ENCODE measurements around the gene FYB2. TPM values are rescaled to one million over a fixed set of nuclear protein-coding genes. Genes with fewer than 3 reads are reported as not detected.
A peak's percentile ranks its signal among the peaks of the same experiment; 100 is the strongest.

FYB2 gene
- total RNA-seq, 1 experiment from 2014 or later, result not detected

- Histone ChIP-seq H2AFZ (ENCODE audit: low read length) (peak overlapping the region; percentile 34; the same call in 1 of the 2 replicates), H3K9me2 (replicated peaks; ENCODE audit: low read length) (no peaks in the 10 kb centered on the region), H3K4me2 (ENCODE audit: low read length) (no peak overlapping the region)
Observed at GRCh38 chr1:56788102-56788501, 31.1 kb downstream of the FYB2 start.

GRCh38 chr1:56787330-56787729 lies 31.9 kb downstream of the FYB2 start:
- H3K27me3 ChIP-seq (ENCODE audit: low read length), result peaks cover 24% of the 10 kb centered on the region
- CTCF ChIA-PET, result no interaction called here
- H3K36me3 ChIP-seq (ENCODE audit: low read depth, low read length), result no peaks in the 10 kb centered on the region
- H3K27ac ChIP-seq (ENCODE audit: low read length), result no peak overlapping the region
- DNase-seq (no peak), ATAC-seq (no peak)
- intact Hi-C loops (cut with micrococcal nuclease), result no loop called here
- H3K79me2 ChIP-seq (ENCODE audit: low read length), result no peaks in the 10 kb centered on the region
- no peaks in the 10 kb centered on the region for H3K4me1 ChIP-seq (ENCODE audit: insufficient read depth, low read length)
- H3F3A ChIP-seq (ENCODE audit: low read length, unreplicated experiment), result no peaks in the 10 kb centered on the region
- H3K9me2 ChIP-seq (replicated peaks; ENCODE audit: low read length), result no peaks in the 10 kb centered on the region
- POLR2A ChIA-PET (ENCODE audit: unreplicated experiment), result no interaction called here
- no peak for TF ChIP-seq EZH2phosphoT487 (IDR thresholded peaks at IDR 0.05; ENCODE audit: borderline replicate concordance, low read length)
- TF ChIP-seq CTCF (conservative IDR thresholded peaks at IDR 0.05; ENCODE audit: low read depth, low read length), result no peak
- no peak for TF ChIP-seq EZH2 (IDR thresholded peaks at IDR 0.05; ENCODE audit: low read length, unreplicated experiment)
- H2AFZ ChIP-seq (ENCODE audit: low read length), result no peak overlapping the region
- no peak overlapping the region for H3K4me2 ChIP-seq (ENCODE audit: low read length)
- no peaks in the 10 kb centered on the region for H4K20me1 ChIP-seq (ENCODE audit: low read length)
- H3K9me3 ChIP-seq (ENCODE audit: low read length), result no peaks in the 10 kb centered on the region
- H3K9ac ChIP-seq (ENCODE audit: low read length), result no peak overlapping the region
- H3K4me3 ChIP-seq (ENCODE audit: low read length), result no peak overlapping the region
- no TSS peak for BruUV-seq (replicated peaks)

More at GRCh38 chr1:56788102-56788501, 31.1 kb downstream of the FYB2 start:
- no TSS peak for BruUV-seq (replicated peaks)
- Histone ChIP-seq H3K27me3 (ENCODE audit: low read length) (peaks cover 24% of the 10 kb centered on the region), H3K4me3 (ENCODE audit: low read length) (no peak overlapping the region), H3K27ac (ENCODE audit: low read length) (no peak overlapping the region), H3K36me3 (ENCODE audit: low read depth, low read length) (no peaks in the 10 kb centered on the region), H3K9me3 (ENCODE audit: low read length) (no peaks in the 10 kb centered on the region), H3F3A (ENCODE audit: low read length, unreplicated experiment) (no peaks in the 10 kb centered on the region), H3K4me1 (ENCODE audit: insufficient read depth, low read length) (no peaks in the 10 kb centered on the region), H3K79me2 (ENCODE audit: low read length) (no peaks in the 10 kb centered on the region), H4K20me1 (ENCODE audit: low read length) (no peaks in the 10 kb centered on the region), H3K9ac (ENCODE audit: low read length) (no peak overlapping the region)
- ATAC-seq (no peak), DNase-seq (no peak)
- CTCF ChIA-PET, result no interaction called here
- no peak for TF ChIP-seq CTCF (conservative IDR thresholded peaks at IDR 0.05; ENCODE audit: low read depth, low read length)
- intact Hi-C loops (cut with micrococcal nuclease), result no loop called here
- POLR2A ChIA-PET (ENCODE audit: unreplicated experiment), result no interaction called here

- no peak overlapping the region for H3K4me2 ChIP-seq (ENCODE audit: low read length)
- no peaks in the 10 kb centered on the region for H4K20me1 ChIP-seq (ENCODE audit: low read length)
- H2AFZ ChIP-seq (ENCODE audit: low read length), result no peak overlapping the region
- DNase-seq (no peak), ATAC-seq (no peak)
- no peaks in the 10 kb centered on the region for H3K4me1 ChIP-seq (ENCODE audit: insufficient read depth, low read length)
- ChIA-PET POLR2A (ENCODE audit: unreplicated experiment) (no interaction called here), CTCF (no interaction called here)
- intact Hi-C loops (cut with micrococcal nuclease), result no loop called here
- H3K9me3 ChIP-seq (ENCODE audit: low read length), result no peaks in the 10 kb centered on the region
- BruUV-seq (replicated peaks), result no TSS peak
- no peaks in the 10 kb centered on the region for H3K36me3 ChIP-seq (ENCODE audit: low read depth, low read length)
- H3K27me3 ChIP-seq (ENCODE audit: low read length), result peaks cover 24% of the 10 kb centered on the region
- H3K27ac ChIP-seq (ENCODE audit: low read length), result no peak overlapping the region
- no peak overlapping the region for H3K4me3 ChIP-seq (ENCODE audit: low read length)
- H3F3A ChIP-seq (ENCODE audit: low read length, unreplicated experiment), result no peaks in the 10 kb centered on the region
- H3K9me2 ChIP-seq (replicated peaks; ENCODE audit: low read length), result no peaks in the 10 kb centered on the region
- H3K79me2 ChIP-seq (ENCODE audit: low read length), result no peaks in the 10 kb centered on the region
- TF ChIP-seq CTCF (conservative IDR thresholded peaks at IDR 0.05; ENCODE audit: low read depth, low read length) (no peak), EZH2phosphoT487 (IDR thresholded peaks at IDR 0.05; ENCODE audit: borderline replicate concordance, low read length) (no peak), EZH2 (IDR thresholded peaks at IDR 0.05; ENCODE audit: low read length, unreplicated experiment) (no peak)
- no peak overlapping the region for H3K9ac ChIP-seq (ENCODE audit: low read length)
Observed at GRCh38 chr1:56782773-56783172, 36.4 kb downstream of the FYB2 start.

Data from PC-3 (cell line).